GM12874 (cell line): ENCODE results near the gene IFT122.

Experiments used
- CTCF ChIP-seq: IDR thresholded peaks from 2 replicates; pipeline ENCODE4 v1.5.1; 2011; ENCODE audit warnings: low read depth, mild to moderate bottlenecking, control low read depth, low read length, moderate library complexity; ENCODE audit not compliant: insufficient read depth

The IFT122 gene

GRCh38 chr3:129517516-129517915, 77.5 kb downstream of the IFT122 start:
- TF ChIP-seq CTCF: no peak

GRCh38 chr3:129518038-129518561, 78.1 kb downstream of the IFT122 start:
- TF ChIP-seq CTCF: no peak

- no peak for TF ChIP-seq CTCF
Observed at GRCh38 chr3:129518581-129518980, 78.6 kb downstream of the IFT122 start.

- TF ChIP-seq CTCF: no peak
Observed at GRCh38 chr3:129519449-129519848, 79.4 kb downstream of the IFT122 start.

GRCh38 chr3:129519896-129520715, 80.1 kb downstream of the IFT122 start:
- no peak for TF ChIP-seq CTCF

- no peak for TF ChIP-seq CTCF
Observed at GRCh38 chr3:129520960-129521359, 80.9 kb downstream of the IFT122 start.

- TF ChIP-seq CTCF: no peak
Observed at GRCh38 chr3:129521611-129522010, 81.6 kb downstream of the IFT122 start.
